A549 (cell line): ENCODE data around the gene ERO1B. TPM values are rescaled to one million over a fixed set of nuclear protein-coding genes. Genes with fewer than 3 reads are reported as not detected.

Source experiments
- ATAC-seq, 2 experiments: fragments of 200-7000 bp in 1 of 2; fragments of >200 bp in 1 of 2; cut with Nextera tagmentation in 1 of 2; cut with Tn5 transposase in 1 of 2; 3 replicates each; pipeline versions ENCODE4 v1.8.0 to v1.9.1; 2018 to 2020; ENCODE audit warnings: mild to moderate bottlenecking in 1 of 2, moderate library complexity in 1 of 2
- CTCF ChIA-PET: fragments of 300-600 bp; sonication (Branson Sonifier 250); formaldehyde crosslinking; extraction: SDS; loops from one replicate; lab custom pipeline; 2021; ENCODE audit warnings: antibody characterized with exemption, inconsistent platforms; lab: Yijun Ruan, JAX
- POLR2A ChIA-PET: fragments of 350-600 bp; formaldehyde crosslinking; extraction: SDS; loops from one replicate; lab custom pipeline; 2021; ENCODE audit warnings: antibody characterized with exemption, inconsistent platforms; lab: Yijun Ruan, JAX
- DNase-seq, 2 experiments: peaks; one replicate each; pipeline versions ENCODE4 v3.0.0 to v3.0.0-alpha.2; 2011 to 2016; ENCODE audit warnings: low read depth in 1 of 2, low spot score in 1 of 2
- FAIRE-seq: peaks from 2 replicates; lab custom pipeline; 2011; peaks lifted over from hg19 to GRCh38; lab: Jason Lieb, UNC
- H3K27ac ChIP-seq, 2 experiments: fragments of >200 bp; sonication (Bioruptor Twin); formaldehyde crosslinking; 3 replicates each; pipeline ENCODE4 v1.5.1; 2016 to 2017
- H3K4me1 ChIP-seq: fragments of >200 bp; sonication (Bioruptor Twin); formaldehyde crosslinking; 3 replicates; pipeline ENCODE4 v1.6.1; 2016
- H3K4me2 ChIP-seq: fragments of >200 bp; sonication (Bioruptor Twin); formaldehyde crosslinking; 3 replicates; pipeline ENCODE4 v1.6.1; 2016
- H3K4me3 ChIP-seq: fragments of >200 bp; sonication (Bioruptor Twin); formaldehyde crosslinking; 3 replicates; pipeline ENCODE4 v1.5.1; 2016
- H3K9me3 ChIP-seq: fragments of >200 bp; sonication (Bioruptor Twin); formaldehyde crosslinking; 3 replicates; pipeline ENCODE4 v1.6.1; 2016
- BHLHE40 ChIP-seq: IDR thresholded peaks from 2 replicates; pipeline ENCODE4 v1.6.1; 2012; ENCODE audit warnings: low read depth, low read length, inconsistent platforms
- CBX8 ChIP-seq: fragments of 200-600 bp; sonication (generic); IDR thresholded peaks from 2 replicates; pipeline ENCODE4 v1.6.1; 2016
- CEBPB ChIP-seq, 2 experiments: fragments of >200 bp in 1 of 2; sonication (Bioruptor Twin) in 1 of 2; formaldehyde crosslinking in 1 of 2; IDR thresholded peaks; 2 replicates each; pipeline ENCODE4 v1.6.1; 2012 to 2016
- FOSL2 ChIP-seq, 2 experiments: fragments of 450-650 bp in 1 of 2; fragments of >200 bp in 1 of 2; sonication (Bioruptor Twin) in 1 of 2; formaldehyde crosslinking; IDR thresholded peaks; 2 replicates each; pipeline versions ENCODE4 v1.5.0 to v1.6.1; 2016 to 2020; ENCODE audit warnings: mild to moderate bottlenecking in 1 of 2, moderate library complexity in 1 of 2
- GATA3 ChIP-seq: IDR thresholded peaks from 2 replicates; pipeline ENCODE4 v1.6.1; 2012; ENCODE audit warnings: borderline replicate concordance
- HEYL ChIP-seq: fragments of 250-450 bp; sonication (Bioruptor Pico); IDR thresholded peaks from 2 replicates; pipeline ENCODE4 v1.8.0; 2021; ENCODE audit warnings: mild to moderate bottlenecking, moderate library complexity
- JUNB ChIP-seq: fragments of >200 bp; sonication (Bioruptor Twin); formaldehyde crosslinking; IDR thresholded peaks from 2 replicates; pipeline ENCODE4 v1.6.1; 2016
- KDM1A ChIP-seq: fragments of 200-600 bp; sonication (generic); IDR thresholded peaks from 2 replicates; pipeline ENCODE4 v1.6.1; 2016; ENCODE audit warnings: low read depth, mild to moderate bottlenecking
- MAFK ChIP-seq: fragments of 450-650 bp; IDR thresholded peaks from 2 replicates; pipeline ENCODE4 v1.6.1; 2014; ENCODE audit not compliant: partially characterized antibody
- NFE2L2 ChIP-seq: fragments of 150-350 bp; conservative IDR thresholded peaks from 2 replicates; pipeline ENCODE4 v1.6.1; 2014; ENCODE audit warnings: low read length
- POLR2A ChIP-seq: IDR thresholded peaks from 2 replicates; pipeline ENCODE4 v1.6.1; 2012; ENCODE audit warnings: mild to moderate bottlenecking, low read length
- POLR2AphosphoS2 ChIP-seq: conservative IDR thresholded peaks from 2 replicates; pipeline ENCODE4 v1.6.1; 2012; ENCODE audit warnings: low read length, improper control_type of control experiment, inconsistent platforms
- RFX5 ChIP-seq: fragments of 450-650 bp; IDR thresholded peaks from 2 replicates; pipeline ENCODE4 v1.7.1; 2014; ENCODE audit warnings: antibody characterized with exemption, mild to moderate bottlenecking, moderate library complexity
- TP53 ChIP-seq: fragments of 250-450 bp; sonication (Bioruptor Pico); IDR thresholded peaks from 2 replicates; pipeline ENCODE4 v1.5.0; 2021; ENCODE audit warnings: mild to moderate bottlenecking, moderate library complexity
- ZC3H11A ChIP-seq: fragments of 450-650 bp; IDR thresholded peaks from 2 replicates; pipeline ENCODE4 v1.6.1; 2014; ENCODE audit warnings: antibody characterized with exemption, mild to moderate bottlenecking
- whole genome bisulfite sequencing: methylation state at CpG from one replicate; pipeline ENCODE4 v1.1.6; 2017; ENCODE audit errors: missing lambda C conversion rate; 5-methylcytosine and 5-hydroxymethylcytosine counted together
- polyA plus RNA-seq, 4 experiments: library from polyadenylated mRNA; depleted of rRNA in 3 of 4; stranded (reverse); fragments of >200 nt; fragmentation: RNase III in 1 of 4; extraction: RNeasy Plus Mini Kit Qiagen cat#74134 plus additional on column Dnase treatment in 1 of 4; gene quantifications; 2 replicates in 3 of 4; 3 replicates in 1 of 4; pipeline ENCODE4 v1.2.3, GENCODE V29; 2011 to 2017
- TF ChIP-seq, protein P1 (sequence below): fragments of >200 bp; sonication (Bioruptor Twin); formaldehyde crosslinking; IDR thresholded peaks from 3 replicates; pipeline ENCODE4 v1.6.1; 2016
- TF ChIP-seq, protein P2 (sequence below): fragments of 200-600 bp; sonication (generic); IDR thresholded peaks from 2 replicates; pipeline ENCODE4 v1.6.1; 2016; ENCODE audit warnings: antibody characterized with exemption, mild to moderate bottlenecking, moderate library complexity
- TF ChIP-seq, protein P3 (sequence below): IDR thresholded peaks from 2 replicates; pipeline ENCODE4 v1.6.1; 2012; ENCODE audit warnings: low read depth, borderline replicate concordance

ERO1B gene
- polyA plus RNA-seq, 2 of the 4 experiments (the other 2 are of a cell fraction) = 3.2 to 9.8 TPM

DNA sequence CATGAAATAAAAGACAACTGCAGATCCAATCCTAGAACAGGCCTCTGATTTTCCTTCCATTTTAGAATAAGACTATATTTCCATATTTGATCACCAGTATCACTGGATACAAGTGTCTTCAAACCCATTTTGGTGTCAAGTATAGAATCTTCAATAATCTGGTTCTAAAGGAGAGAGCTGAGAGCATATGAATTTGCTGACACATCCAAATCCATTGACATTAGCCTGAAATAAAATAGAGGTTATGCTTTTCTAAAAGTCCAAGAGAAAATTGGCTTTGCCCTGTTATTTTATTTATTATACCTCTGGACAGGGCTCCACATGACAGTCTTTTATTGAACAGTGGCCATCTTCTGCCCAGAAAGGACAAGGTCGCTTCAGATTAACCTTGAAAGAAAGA lies 28.6 kb downstream of the ERO1B start:
- no peak for FAIRE-seq
- WGBS = 85% methylated on average over 1 of the region's 1 CpG

DNA sequence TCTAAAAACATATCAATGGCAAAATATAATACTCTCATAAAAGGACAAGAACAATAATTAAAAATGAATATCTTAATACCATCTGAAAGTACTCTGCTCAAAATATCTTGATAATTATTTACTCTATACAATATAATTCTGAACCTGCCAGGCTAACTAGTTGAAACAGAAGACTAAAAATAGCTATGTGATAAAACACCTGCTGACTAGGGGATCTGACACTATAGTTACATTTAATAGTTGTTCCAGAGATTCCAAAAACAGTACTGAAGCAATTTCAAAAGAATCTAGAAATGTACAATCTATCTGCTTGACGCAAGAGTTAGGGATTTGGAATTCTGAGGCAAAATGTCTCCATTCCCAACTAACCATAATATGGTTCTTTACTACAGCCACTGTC lies 30.2 kb downstream of the ERO1B start:
- H3K4me1 ChIP-seq = no peaks in the 10 kb centered on the region
- CTCF ChIA-PET = interaction anchor here (1.5 kb wide), 1 partner anchor 11 kb away, joined by 3 read pairs; no protein-coding TSS in a partner anchor
- H3K27ac ChIP-seq = no peak overlapping the region
- TF ChIP-seq POLR2AphosphoS2 = no peak
- no peak for TF ChIP-seq TP53
- TF ChIP-seq CBX8 = no peak
- no peak for TF ChIP-seq ZC3H11A
- TF ChIP-seq, protein P1, sequence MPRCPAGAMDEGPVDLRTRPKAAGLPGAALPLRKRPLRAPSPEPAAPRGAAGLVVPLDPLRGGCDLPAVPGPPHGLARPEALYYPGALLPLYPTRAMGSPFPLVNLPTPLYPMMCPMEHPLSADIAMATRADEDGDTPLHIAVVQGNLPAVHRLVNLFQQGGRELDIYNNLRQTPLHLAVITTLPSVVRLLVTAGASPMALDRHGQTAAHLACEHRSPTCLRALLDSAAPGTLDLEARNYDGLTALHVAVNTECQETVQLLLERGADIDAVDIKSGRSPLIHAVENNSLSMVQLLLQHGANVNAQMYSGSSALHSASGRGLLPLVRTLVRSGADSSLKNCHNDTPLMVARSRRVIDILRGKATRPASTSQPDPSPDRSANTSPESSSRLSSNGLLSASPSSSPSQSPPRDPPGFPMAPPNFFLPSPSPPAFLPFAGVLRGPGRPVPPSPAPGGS = no peak
- no peak for TF ChIP-seq HEYL (CRISPR knock-in tag)
- TF ChIP-seq JUNB = no peak
- no peak for TF ChIP-seq BHLHE40
- no peak for TF ChIP-seq CEBPB (IDR thresholded peaks at IDR 0.05)
- TF ChIP-seq KDM1A = no peak
- no peak for TF ChIP-seq NFE2L2
- TF ChIP-seq GATA3 = no peak
- TF ChIP-seq, protein P2, sequence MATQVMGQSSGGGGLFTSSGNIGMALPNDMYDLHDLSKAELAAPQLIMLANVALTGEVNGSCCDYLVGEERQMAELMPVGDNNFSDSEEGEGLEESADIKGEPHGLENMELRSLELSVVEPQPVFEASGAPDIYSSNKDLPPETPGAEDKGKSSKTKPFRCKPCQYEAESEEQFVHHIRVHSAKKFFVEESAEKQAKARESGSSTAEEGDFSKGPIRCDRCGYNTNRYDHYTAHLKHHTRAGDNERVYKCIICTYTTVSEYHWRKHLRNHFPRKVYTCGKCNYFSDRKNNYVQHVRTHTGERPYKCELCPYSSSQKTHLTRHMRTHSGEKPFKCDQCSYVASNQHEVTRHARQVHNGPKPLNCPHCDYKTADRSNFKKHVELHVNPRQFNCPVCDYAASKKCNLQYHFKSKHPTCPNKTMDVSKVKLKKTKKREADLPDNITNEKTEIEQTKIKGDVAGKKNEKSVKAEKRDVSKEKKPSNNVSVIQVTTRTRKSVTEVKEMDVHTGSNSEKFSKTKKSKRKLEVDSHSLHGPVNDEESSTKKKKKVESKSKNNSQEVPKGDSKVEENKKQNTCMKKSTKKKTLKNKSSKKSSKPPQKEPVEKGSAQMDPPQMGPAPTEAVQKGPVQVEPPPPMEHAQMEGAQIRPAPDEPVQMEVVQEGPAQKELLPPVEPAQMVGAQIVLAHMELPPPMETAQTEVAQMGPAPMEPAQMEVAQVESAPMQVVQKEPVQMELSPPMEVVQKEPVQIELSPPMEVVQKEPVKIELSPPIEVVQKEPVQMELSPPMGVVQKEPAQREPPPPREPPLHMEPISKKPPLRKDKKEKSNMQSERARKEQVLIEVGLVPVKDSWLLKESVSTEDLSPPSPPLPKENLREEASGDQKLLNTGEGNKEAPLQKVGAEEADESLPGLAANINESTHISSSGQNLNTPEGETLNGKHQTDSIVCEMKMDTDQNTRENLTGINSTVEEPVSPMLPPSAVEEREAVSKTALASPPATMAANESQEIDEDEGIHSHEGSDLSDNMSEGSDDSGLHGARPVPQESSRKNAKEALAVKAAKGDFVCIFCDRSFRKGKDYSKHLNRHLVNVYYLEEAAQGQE = no peak
- FAIRE-seq (no peak), ATAC-seq (no peak), DNase-seq (no peak)
- WGBS = 95% methylated on average over 1 of the region's 1 CpG
- no peak overlapping the region for H3K4me2 ChIP-seq
- H3K4me3 ChIP-seq = no peak overlapping the region
- H3K9me3 ChIP-seq = no peaks in the 10 kb centered on the region
- POLR2A ChIA-PET = no interaction called here

More for the DNA sequence above, 28.6 kb downstream of the ERO1B start:
- Histone ChIP-seq H3K4me2 (no peak overlapping the region), H3K27ac (no peak overlapping the region), H3K9me3 (peaks cover 1% of the 10 kb centered on the region; the same call in 1 of the 3 replicates), H3K4me3 (no peak overlapping the region)
- ATAC-seq = no peak
- no peak for DNase-seq
- POLR2A ChIA-PET = no interaction called here
- TF ChIP-seq MAFK (peak; percentile 91), RFX5 (no peak)
- TF ChIP-seq, all 56 proteins: peak for 1
- CTCF ChIA-PET = no interaction called here
- no peaks in the 10 kb centered on the region for H3K4me1 ChIP-seq

DNA sequence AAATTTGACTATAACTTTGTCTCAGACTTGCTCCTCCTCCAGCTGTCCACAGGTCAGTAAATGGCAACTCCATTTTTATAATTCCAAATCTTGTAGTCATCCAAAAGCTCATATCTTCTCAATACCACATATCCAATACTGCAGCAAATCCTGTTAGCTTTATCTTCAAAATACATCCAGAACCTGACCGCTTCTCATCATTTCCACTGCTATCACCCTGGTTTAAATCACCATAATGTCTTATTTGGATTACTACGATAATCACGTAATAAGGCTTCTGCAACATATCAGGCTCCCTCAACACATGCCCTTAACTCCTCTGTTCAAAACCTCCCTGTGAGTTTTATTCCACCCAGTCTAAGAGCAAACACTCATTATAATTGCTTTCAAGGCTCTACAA lies 34.5 kb downstream of the ERO1B start:
- Histone ChIP-seq H3K4me1 (no peaks in the 10 kb centered on the region), H3K27ac (no peak overlapping the region), H3K4me3 (no peak overlapping the region)
- 91% methylated on average over 3 of the region's 3 CpGs for WGBS
- FAIRE-seq = no peak
- ATAC-seq = no peak
- CTCF ChIA-PET = no interaction called here
- POLR2A ChIA-PET = no interaction called here
- DNase-seq = no peak
- no peak for TF ChIP-seq CBX8
- TF ChIP-seq, protein P3, sequence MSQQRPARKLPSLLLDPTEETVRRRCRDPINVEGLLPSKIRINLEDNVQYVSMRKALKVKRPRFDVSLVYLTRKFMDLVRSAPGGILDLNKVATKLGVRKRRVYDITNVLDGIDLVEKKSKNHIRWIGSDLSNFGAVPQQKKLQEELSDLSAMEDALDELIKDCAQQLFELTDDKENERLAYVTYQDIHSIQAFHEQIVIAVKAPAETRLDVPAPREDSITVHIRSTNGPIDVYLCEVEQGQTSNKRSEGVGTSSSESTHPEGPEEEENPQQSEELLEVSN = no peak
- no peak for TF ChIP-seq POLR2A
- TF ChIP-seq, all 56 proteins: peak for 0
- H3K9me3 ChIP-seq = no peaks in the 10 kb centered on the region
- no peak overlapping the region for H3K4me2 ChIP-seq

DNA sequence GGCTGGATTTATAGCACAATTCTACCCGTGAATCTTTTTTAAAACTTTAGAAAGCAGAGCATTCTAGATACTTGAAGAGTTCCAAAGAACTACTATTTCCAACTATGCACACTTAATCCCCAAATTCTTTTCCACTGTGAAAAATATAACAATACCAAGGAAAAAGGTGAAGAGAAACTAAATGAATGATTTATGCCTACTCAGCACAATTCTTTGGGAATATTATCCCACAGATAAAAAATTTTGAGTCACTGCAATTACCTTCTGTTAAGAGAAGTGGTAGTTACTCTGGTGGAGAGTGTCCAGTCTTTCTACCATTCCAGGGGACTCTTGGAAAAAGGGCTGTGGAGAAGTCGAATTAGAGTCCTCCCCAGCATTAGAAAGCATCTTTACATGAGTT lies 39.2 kb downstream of the ERO1B start:
- H3K4me3 ChIP-seq = no peak overlapping the region

More for the DNA sequence above, 39.2 kb downstream of the ERO1B start:
- ChIA-PET POLR2A (no interaction called here), CTCF (no interaction called here)
- FAIRE-seq (no peak), ATAC-seq (no peak), DNase-seq (no peak)
- Histone ChIP-seq H3K4me1 (no peaks in the 10 kb centered on the region), H3K9me3 (no peaks in the 10 kb centered on the region), H3K4me2 (no peak overlapping the region), H3K27ac (no peak overlapping the region)
- TF ChIP-seq MAFK (peak; percentile 97), FOSL2 (IDR thresholded peaks at IDR 0.05) (no peak), FOSL2 (CRISPR knock-in tag; IDR thresholded peaks at IDR 0.05) (no peak)
- 75% methylated on average over 2 of the region's 2 CpGs for WGBS
